GM18873 (cell line): ENCODE data around the gene SV2B.

Experiments
- ATAC-seq: cut with Tn5 transposase; IDR thresholded peaks from one replicate; pipeline ENCODE4 v1.9.1; 2021; ENCODE audit warnings: mild to moderate bottlenecking, moderate library complexity, moderate number of reproducible peaks; ENCODE audit not compliant: unreplicated experiment, low FRiP score

The SV2B gene

DNA sequence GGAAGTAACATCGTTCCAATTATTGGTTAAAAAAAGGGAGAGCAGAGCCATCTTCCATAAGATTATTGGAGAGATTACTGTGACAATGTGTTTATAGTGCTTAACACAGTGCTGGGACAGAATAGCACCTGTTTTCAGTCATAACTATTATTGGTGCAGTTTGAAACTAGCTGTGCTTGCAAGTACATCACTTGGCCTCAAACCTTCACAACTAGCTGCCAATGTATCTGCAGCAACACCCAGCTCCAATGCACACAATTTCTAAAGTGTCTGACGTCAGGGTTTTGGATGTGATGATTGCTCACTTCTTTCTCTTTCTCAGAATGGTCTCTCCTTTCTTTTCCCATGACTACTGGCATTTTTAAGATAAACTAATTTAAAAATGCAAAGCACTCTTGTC lies 246.2 kb downstream of the SV2B start:
- ATAC-seq = no peak

DNA sequence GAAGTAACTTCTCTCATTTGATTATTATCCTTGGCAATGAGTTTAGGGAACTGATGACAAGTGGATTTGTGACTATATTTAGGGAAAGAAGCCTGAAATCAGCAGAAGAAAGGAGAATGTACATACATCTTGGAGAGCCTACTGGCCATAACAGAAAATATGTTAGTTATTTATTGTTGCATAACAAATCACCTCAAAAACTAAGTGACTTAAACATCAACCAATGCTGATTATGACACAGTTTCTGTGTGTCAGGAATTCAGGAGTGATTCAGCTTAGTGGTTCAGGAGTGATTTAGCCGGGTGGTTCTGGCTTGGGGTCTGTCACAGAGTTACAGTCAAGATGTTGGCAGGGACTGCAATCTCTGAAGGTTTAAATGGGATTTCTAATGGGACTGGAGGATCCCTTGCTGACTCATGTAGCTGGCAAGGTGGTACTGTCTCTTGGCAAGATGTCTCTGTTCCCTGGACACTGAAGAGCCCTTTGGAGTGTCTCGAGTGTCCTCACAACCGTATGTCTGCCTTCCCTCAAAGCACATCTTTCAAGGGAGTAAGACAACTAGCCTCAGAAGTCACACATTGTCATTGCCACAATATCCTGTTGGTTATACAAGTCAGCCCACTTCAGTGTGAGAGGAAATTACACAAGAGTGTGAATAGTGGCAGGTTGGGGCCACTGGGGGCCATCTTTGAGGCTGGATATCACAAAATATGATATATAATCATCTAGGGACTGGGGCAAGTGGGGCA lies 248.9 kb downstream of the SV2B start:
- ATAC-seq = no peak
